Ishikawa (cell line): ENCODE data around the gene DENND1A.

Experiments used
- CEBPB ChIP-seq: IDR thresholded peaks from 2 replicates; pipeline ENCODE4 v1.6.1; 2012
- CREB1 ChIP-seq: IDR thresholded peaks from 2 replicates; pipeline ENCODE4 v1.6.1; 2012; ENCODE audit warnings: low read depth
- EP300 ChIP-seq: IDR thresholded peaks from 2 replicates; pipeline ENCODE4 v1.6.1; 2012; ENCODE audit warnings: borderline replicate concordance
- MAX ChIP-seq: IDR thresholded peaks from 2 replicates; pipeline ENCODE4 v1.6.1; 2012
- NFIC ChIP-seq: IDR thresholded peaks from 2 replicates; pipeline ENCODE4 v1.6.1; 2012
- RAD21 ChIP-seq: IDR thresholded peaks from 2 replicates; pipeline ENCODE4 v1.6.1; 2012; ENCODE audit warnings: low read depth
- REST ChIP-seq: IDR thresholded peaks from 2 replicates; pipeline ENCODE4 v1.6.1; 2012; ENCODE audit warnings: low read depth, mild to moderate bottlenecking
- TCF12 ChIP-seq: IDR thresholded peaks from 2 replicates; pipeline ENCODE4 v1.6.1; 2012; ENCODE audit warnings: low read depth
- USF1 ChIP-seq: IDR thresholded peaks from 2 replicates; pipeline ENCODE4 v1.6.1; 2012
- YY1 ChIP-seq: IDR thresholded peaks from 2 replicates; pipeline ENCODE4 v1.6.1; 2012; ENCODE audit warnings: low read depth
- ZBTB7A ChIP-seq: IDR thresholded peaks from 2 replicates; pipeline ENCODE4 v1.6.1; 2012; ENCODE audit warnings: low read depth

GRCh38 chr9:123941524-123942070 is 11.7 kb upstream of the DENND1A start:
- no peak for TF ChIP-seq REST
- TF ChIP-seq RAD21: no peak
- TF ChIP-seq YY1: no peak
- no peak for TF ChIP-seq NFIC
- no peak for TF ChIP-seq MAX
- no peak for TF ChIP-seq ZBTB7A
- TF ChIP-seq EP300: no peak
- no peak for TF ChIP-seq CREB1
- no peak for TF ChIP-seq CEBPB
- TF ChIP-seq USF1: no peak
- TF ChIP-seq TCF12: no peak
